ENCODE data around the gene CRISPLD2.
"Not testable (repeated sequence)": the region's sequence is repeated elsewhere in the genome, so short reads cannot be mapped to it uniquely, and the experiment has no call there.

CRISPLD2 gene

GRCh38 chr16:84830765-84831384 is 11.1 kb downstream of the CRISPLD2 start:
- TF ChIP-seq CTCF (IDR thresholded peaks at IDR 0.05; ENCODE audit: borderline replicate concordance, insufficient read depth, low read depth, low read length) = no peak
- no peak overlapping the region for H3K4me3 ChIP-seq (ENCODE audit: low read depth, low read length)

- not testable (repeated sequence) for H3K4me3 ChIP-seq (ENCODE audit: low read depth, low read length)
Observed at GRCh38 chr16:84831728-84832127, 11.9 kb downstream of the CRISPLD2 start.

- no peak overlapping the region for H3K4me3 ChIP-seq (ENCODE audit: low read depth, low read length)
- no peak for TF ChIP-seq CTCF (IDR thresholded peaks at IDR 0.05; ENCODE audit: borderline replicate concordance, insufficient read depth, low read depth, low read length)
Observed at GRCh38 chr16:84832488-84833143, 12.8 kb downstream of the CRISPLD2 start.

- H3K4me3 ChIP-seq (ENCODE audit: low read depth, low read length) = no peak overlapping the region
- no peak for TF ChIP-seq CTCF (IDR thresholded peaks at IDR 0.05; ENCODE audit: borderline replicate concordance, insufficient read depth, low read depth, low read length)
Observed at GRCh38 chr16:84833144-84833500, 13.3 kb downstream of the CRISPLD2 start.

- no peak for TF ChIP-seq CTCF (IDR thresholded peaks at IDR 0.05; ENCODE audit: borderline replicate concordance, insufficient read depth, low read depth, low read length)
- no peak overlapping the region for H3K4me3 ChIP-seq (ENCODE audit: low read depth, low read length)
Observed at GRCh38 chr16:84833542-84834402, 14.0 kb downstream of the CRISPLD2 start.

- no peak for TF ChIP-seq CTCF (IDR thresholded peaks at IDR 0.05; ENCODE audit: borderline replicate concordance, insufficient read depth, low read depth, low read length)
- H3K4me3 ChIP-seq (ENCODE audit: low read depth, low read length) = no peak overlapping the region
Observed at GRCh38 chr16:84834403-84834772, 14.6 kb downstream of the CRISPLD2 start.

- no peak overlapping the region for H3K4me3 ChIP-seq (ENCODE audit: low read depth, low read length)
Observed at GRCh38 chr16:84836234-84836647, 16.5 kb downstream of the CRISPLD2 start.

More at GRCh38 chr16:84836234-84836647, 16.5 kb downstream of the CRISPLD2 start:
- no peak for TF ChIP-seq CTCF (IDR thresholded peaks at IDR 0.05; ENCODE audit: borderline replicate concordance, insufficient read depth, low read depth, low read length)

Measured in GM12875 (cell line).